H1 (cell line): ENCODE measurements around the gene XAF1. TPM values are rescaled to one million over a fixed set of nuclear protein-coding genes. Genes with fewer than 3 reads are reported as not detected.

Source experiments
- BCL11A ChIP-seq, 2 experiments: IDR thresholded peaks; one replicate each; pipeline ENCODE4 v1.6.1; 2011; ENCODE audit warnings: low read depth in 2 of 2, low read length in 2 of 2, mild to moderate bottlenecking in 2 of 2
- CTCF ChIP-seq, 3 experiments: IDR thresholded peaks; 1 replicate in 2 of 3; 2 replicates in 1 of 3; pipeline versions ENCODE4 v1.5.1 to v1.6.1; 2011; ENCODE audit warnings: low read length in 3 of 3, mild to moderate bottlenecking in 3 of 3, inconsistent platforms in 2 of 3, low read depth in 1 of 3, moderate library complexity in 1 of 3; ENCODE audit not compliant: insufficient read depth in 1 of 3; ENCODE audit errors: control extremely low read depth in 1 of 3
- EGR1 ChIP-seq: IDR thresholded peaks from 2 replicates; pipeline ENCODE4 v1.6.1; 2011; ENCODE audit warnings: low read depth, low read length, borderline replicate concordance
- JUN ChIP-seq: IDR thresholded peaks from 2 replicates; pipeline ENCODE4 v1.6.1; 2011; ENCODE audit warnings: low read depth, mild to moderate bottlenecking, improper control_type of control experiment, low read length
- RBBP5 ChIP-seq: IDR thresholded peaks from 2 replicates; pipeline ENCODE4 v1.7.1; 2012; ENCODE audit warnings: low read depth, mild to moderate bottlenecking, inconsistent platforms, low read length, moderate library complexity, borderline replicate concordance
- SIN3A ChIP-seq, 2 experiments: IDR thresholded peaks in 1 of 2; conservative IDR thresholded peaks in 1 of 2; 2 replicates each; pipeline ENCODE4 v1.6.1; 2011 to 2012; ENCODE audit warnings: low read length in 2 of 2, improper control_type of control experiment in 1 of 2, low read depth in 1 of 2, mild to moderate bottlenecking in 1 of 2
- SIX5 ChIP-seq: IDR thresholded peaks from 2 replicates; pipeline ENCODE4 v1.6.1; 2011; ENCODE audit warnings: mild to moderate bottlenecking, low read depth, low read length
- SRF ChIP-seq: IDR thresholded peaks from 2 replicates; pipeline ENCODE4 v1.6.1; 2011; ENCODE audit warnings: mild to moderate bottlenecking, low read depth, low read length, moderate library complexity
- polyA plus RNA-seq, 7 experiments: library from polyadenylated mRNA; depleted of rRNA in 3 of 7; stranded (reverse) in 5 of 7; unstranded in 2 of 7; fragments of >200 nt in 5 of 7; fragments of 200-250 nt in 2 of 7; gene quantifications; 1 replicate in 5 of 7; 2 replicates in 1 of 7; 4 replicates in 1 of 7; pipeline versions ENCODE4 v1.2.1 to v1.2.3, GENCODE V29; 2011 to 2013; ENCODE audit warnings: missing spikeins in 2 of 7, mixed read lengths in 2 of 7
- total RNA-seq: library from RNA; stranded (reverse); fragmentation: NEBNext Ultra II Directional; extraction: Animal tissue kit (Norgen Biotek cat#: 25700); gene quantifications from 2 replicates; pipeline ENCODE4 v1.2.1, GENCODE V29; 2021

XAF1 gene
- total and polyA plus RNA-seq, 2 of the 8 experiments (the other 6 are each of a cell fraction or from before 2014, with no cell fraction given), result not detected

- no peak for TF ChIP-seq SRF
- TF ChIP-seq RBBP5, result no peak
- no peak for TF ChIP-seq CTCF (IDR thresholded peaks at IDR 0.05; ENCODE audit: control extremely low read depth in 1 of 3, insufficient read depth in 1 of 3, low read depth in 1 of 3, low read length in 3 of 3)
- TF ChIP-seq BCL11A (IDR thresholded peaks at IDR 0.05; ENCODE audit: low read depth in 2 of 2, low read length in 2 of 2), result no peak
- no peak for TF ChIP-seq JUN
- TF ChIP-seq EGR1, result no peak
- TF ChIP-seq SIN3A (conservative IDR thresholded peaks at IDR 0.05 in 1 of 2, IDR thresholded peaks at IDR 0.05 in 1 of 2; ENCODE audit: low read depth in 1 of 2, low read length in 2 of 2), result no peak
- TF ChIP-seq SIX5, result no peak
These were observed 26.4 kb downstream of the XAF1 start (continued) for GRCh38 chr17:6782244-6782643.
